Measurements from ENCODE around the gene CLIP3.

DNA sequence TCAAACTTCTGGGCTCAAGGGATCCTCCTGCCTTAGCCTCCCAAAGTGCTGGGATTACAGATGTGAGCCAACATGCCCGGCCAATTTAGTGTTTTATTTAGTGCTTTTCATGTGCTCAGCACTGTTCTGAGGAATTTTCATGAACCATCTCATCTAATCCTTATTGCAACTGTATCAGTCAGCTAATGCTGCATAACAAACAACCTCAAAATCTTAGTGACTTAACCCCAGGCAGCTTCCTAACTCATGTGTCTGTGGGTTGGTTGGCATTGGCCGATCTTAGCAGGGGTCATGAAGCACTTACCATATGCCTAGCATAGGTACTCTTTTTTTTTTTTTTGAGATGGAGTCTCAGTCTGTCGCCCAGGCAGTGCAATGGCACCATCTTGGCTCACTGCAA lies 43.8 kb downstream of the CLIP3 start:
- TF ChIP-seq CTCF (IDR thresholded peaks at IDR 0.05 in 8 of 11, conservative IDR thresholded peaks at IDR 0.05 in 3 of 11) (no peak), POLR2A (IDR thresholded peaks at IDR 0.05) (no peak), POLR2AphosphoS5 (IDR thresholded peaks at IDR 0.05) (no peak)
